A549 (cell line): ENCODE measurements around the gene NENF. TPM values are rescaled to one million over a fixed set of nuclear protein-coding genes. Genes with fewer than 3 reads are reported as not detected.

ENCODE experiments used
- ATAC-seq, 2 experiments: fragments of 200-7000 bp in 1 of 2; fragments of >200 bp in 1 of 2; cut with Nextera tagmentation in 1 of 2; cut with Tn5 transposase in 1 of 2; 3 replicates each; pipeline versions ENCODE4 v1.8.0 to v1.9.1; 2018 to 2020; ENCODE audit warnings: mild to moderate bottlenecking in 1 of 2, moderate library complexity in 1 of 2
- CTCF ChIA-PET: fragments of 300-600 bp; sonication (Branson Sonifier 250); formaldehyde crosslinking; extraction: SDS; loops from one replicate; lab custom pipeline; 2021; ENCODE audit warnings: antibody characterized with exemption, inconsistent platforms; lab: Yijun Ruan, JAX
- POLR2A ChIA-PET: fragments of 350-600 bp; formaldehyde crosslinking; extraction: SDS; loops from one replicate; lab custom pipeline; 2021; ENCODE audit warnings: antibody characterized with exemption, inconsistent platforms; lab: Yijun Ruan, JAX
- DNase-seq, 2 experiments: peaks; one replicate each; pipeline versions ENCODE4 v3.0.0 to v3.0.0-alpha.2; 2011 to 2016; ENCODE audit warnings: low read depth in 1 of 2, low spot score in 1 of 2
- FAIRE-seq: peaks from 2 replicates; lab custom pipeline; 2011; peaks lifted over from hg19 to GRCh38; lab: Jason Lieb, UNC
- H3K27ac ChIP-seq, 2 experiments: fragments of >200 bp; sonication (Bioruptor Twin); formaldehyde crosslinking; 3 replicates each; pipeline ENCODE4 v1.5.1; 2016 to 2017
- H3K4me1 ChIP-seq: fragments of >200 bp; sonication (Bioruptor Twin); formaldehyde crosslinking; 3 replicates; pipeline ENCODE4 v1.6.1; 2016
- H3K4me2 ChIP-seq: fragments of >200 bp; sonication (Bioruptor Twin); formaldehyde crosslinking; 3 replicates; pipeline ENCODE4 v1.6.1; 2016
- H3K4me3 ChIP-seq: fragments of >200 bp; sonication (Bioruptor Twin); formaldehyde crosslinking; 3 replicates; pipeline ENCODE4 v1.5.1; 2016
- H3K9me3 ChIP-seq: fragments of >200 bp; sonication (Bioruptor Twin); formaldehyde crosslinking; 3 replicates; pipeline ENCODE4 v1.6.1; 2016
- CBX2 ChIP-seq: fragments of 200-600 bp; sonication (generic); IDR thresholded peaks from 2 replicates; pipeline ENCODE4 v1.6.1; 2016; ENCODE audit warnings: low read depth, mild to moderate bottlenecking, borderline replicate concordance
- CBX8 ChIP-seq: fragments of 200-600 bp; sonication (generic); IDR thresholded peaks from 2 replicates; pipeline ENCODE4 v1.6.1; 2016
- CEBPB ChIP-seq, 2 experiments: fragments of >200 bp in 1 of 2; sonication (Bioruptor Twin) in 1 of 2; formaldehyde crosslinking in 1 of 2; IDR thresholded peaks; 2 replicates each; pipeline ENCODE4 v1.6.1; 2012 to 2016
- CHD4 ChIP-seq: fragments of 200-600 bp; sonication (generic); IDR thresholded peaks from 2 replicates; pipeline ENCODE4 v1.6.1; 2016; ENCODE audit warnings: antibody characterized with exemption, mild to moderate bottlenecking, borderline replicate concordance
- EP300 ChIP-seq, 2 experiments: fragments of >200 bp; sonication (Bioruptor Twin); formaldehyde crosslinking; IDR thresholded peaks; 2 replicates in 1 of 2; 3 replicates in 1 of 2; pipeline ENCODE4 v1.6.1; 2016 to 2017
- ESRRA ChIP-seq: fragments of 150-350 bp; IDR thresholded peaks from 2 replicates; pipeline ENCODE4 v1.6.1; 2014; ENCODE audit warnings: mild to moderate bottlenecking, low read length, borderline replicate concordance
- FOXS1 ChIP-seq: fragments of 250-450 bp; sonication (Bioruptor Pico); IDR thresholded peaks from 2 replicates; pipeline ENCODE4 v1.5.0; 2020; ENCODE audit warnings: mild to moderate bottlenecking, moderate library complexity
- GATA3 ChIP-seq: IDR thresholded peaks from 2 replicates; pipeline ENCODE4 v1.6.1; 2012; ENCODE audit warnings: borderline replicate concordance
- HOXB13 ChIP-seq: fragments of 250-450 bp; sonication (Bioruptor Pico); IDR thresholded peaks from 2 replicates; pipeline ENCODE4 v1.5.0; 2020; ENCODE audit warnings: low read depth, mild to moderate bottlenecking, moderate library complexity
- HOXB5 ChIP-seq: fragments of 250-450 bp; sonication (Bioruptor Pico); IDR thresholded peaks from 2 replicates; pipeline ENCODE4 v1.5.0; 2020; ENCODE audit warnings: mild to moderate bottlenecking, moderate library complexity
- JUN ChIP-seq, 2 experiments: fragments of >200 bp; sonication (Bioruptor Twin); formaldehyde crosslinking; IDR thresholded peaks; 2 replicates in 1 of 2; 3 replicates in 1 of 2; pipeline ENCODE4 v1.6.1; 2016 to 2017
- JUNB ChIP-seq: fragments of >200 bp; sonication (Bioruptor Twin); formaldehyde crosslinking; IDR thresholded peaks from 2 replicates; pipeline ENCODE4 v1.6.1; 2016
- KDM5A ChIP-seq: fragments of 200-600 bp; sonication (generic); IDR thresholded peaks from 2 replicates; pipeline ENCODE4 v1.6.1; 2016; ENCODE audit warnings: antibody characterized with exemption, mild to moderate bottlenecking
- MAZ ChIP-seq: fragments of 150-350 bp; IDR thresholded peaks from 2 replicates; pipeline ENCODE4 v1.6.1; 2014; ENCODE audit warnings: antibody characterized with exemption, low read depth, low read length, borderline replicate concordance
- MYC ChIP-seq: IDR thresholded peaks from 2 replicates; pipeline ENCODE4 v1.6.1; 2012; ENCODE audit warnings: mild to moderate bottlenecking, inconsistent platforms, low read length, improper control_type of control experiment, borderline replicate concordance
- NFE2L2 ChIP-seq: fragments of 150-350 bp; conservative IDR thresholded peaks from 2 replicates; pipeline ENCODE4 v1.6.1; 2014; ENCODE audit warnings: low read length
- NPAS2 ChIP-seq: fragments of 250-450 bp; sonication (Bioruptor Pico); IDR thresholded peaks from 2 replicates; pipeline ENCODE4 v1.8.0; 2022; ENCODE audit warnings: mild to moderate bottlenecking, moderate library complexity, borderline replicate concordance
- PHF8 ChIP-seq: fragments of 200-600 bp; sonication (generic); IDR thresholded peaks from 2 replicates; pipeline ENCODE4 v1.6.1; 2016; ENCODE audit warnings: low read depth, mild to moderate bottlenecking, antibody characterized with exemption, moderate library complexity, borderline replicate concordance
- POLR2AphosphoS2 ChIP-seq: conservative IDR thresholded peaks from 2 replicates; pipeline ENCODE4 v1.6.1; 2012; ENCODE audit warnings: low read length, improper control_type of control experiment, inconsistent platforms
- RCOR1 ChIP-seq: fragments of 150-350 bp; IDR thresholded peaks from 2 replicates; pipeline ENCODE4 v1.6.1; 2014; ENCODE audit warnings: antibody characterized with exemption, low read length, low read depth
- SREBF2 ChIP-seq: fragments of 450-650 bp; IDR thresholded peaks from 2 replicates; pipeline ENCODE4 v1.6.1; 2014; ENCODE audit warnings: mild to moderate bottlenecking, moderate library complexity
- TP53 ChIP-seq: fragments of 250-450 bp; sonication (Bioruptor Pico); IDR thresholded peaks from 2 replicates; pipeline ENCODE4 v1.5.0; 2021; ENCODE audit warnings: mild to moderate bottlenecking, moderate library complexity
- ZC3H11A ChIP-seq: fragments of 450-650 bp; IDR thresholded peaks from 2 replicates; pipeline ENCODE4 v1.6.1; 2014; ENCODE audit warnings: antibody characterized with exemption, mild to moderate bottlenecking
- ZNF302 ChIP-seq: fragments of 250-450 bp; sonication (Bioruptor Pico); IDR thresholded peaks from 2 replicates; pipeline ENCODE4 v1.9.0; 2021; ENCODE audit warnings: inconsistent platforms, mild to moderate bottlenecking, moderate library complexity
- WGBS: methylation state at CpG from one replicate; pipeline ENCODE4 v1.1.6; 2017; ENCODE audit errors: missing lambda C conversion rate; 5-methylcytosine and 5-hydroxymethylcytosine counted together
- polyA minus RNA-seq: library from RNA; depleted of rRNA, polyadenylated mRNA; stranded (reverse); fragments of >200 nt; gene quantifications from 2 replicates; pipeline ENCODE4 v1.2.3, GENCODE V29; 2011; rRNA and poly(A)+ RNA removed
- polyA plus RNA-seq, 4 experiments: library from polyadenylated mRNA; depleted of rRNA in 3 of 4; stranded (reverse); fragments of >200 nt; fragmentation: RNase III in 1 of 4; extraction: RNeasy Plus Mini Kit Qiagen cat#74134 plus additional on column Dnase treatment in 1 of 4; gene quantifications; 2 replicates in 3 of 4; 3 replicates in 1 of 4; pipeline ENCODE4 v1.2.3, GENCODE V29; 2011 to 2017
- TF ChIP-seq, protein P1 (sequence below): fragments of >200 bp; sonication (Bioruptor Twin); formaldehyde crosslinking; IDR thresholded peaks from 2 replicates; pipeline ENCODE4 v1.6.1; 2016
- TF ChIP-seq, protein P2 (sequence below): fragments of 450-650 bp; IDR thresholded peaks from 2 replicates; pipeline ENCODE4 v1.6.1; 2014; ENCODE audit warnings: antibody characterized with exemption
- TF ChIP-seq, protein P3 (sequence below): fragments of >200 bp; sonication (Bioruptor Twin); formaldehyde crosslinking; IDR thresholded peaks from 3 replicates; pipeline ENCODE4 v1.6.1; 2016
- TF ChIP-seq, protein P4 (sequence below): IDR thresholded peaks from 2 replicates; pipeline ENCODE4 v1.6.1; 2012; ENCODE audit warnings: low read depth, borderline replicate concordance
- TF ChIP-seq, protein P5 (sequence below): fragments of 250-450 bp; sonication (Bioruptor Pico); IDR thresholded peaks from 2 replicates; pipeline ENCODE4 v1.5.0; 2021; ENCODE audit warnings: mild to moderate bottlenecking, moderate library complexity, borderline replicate concordance
- TF ChIP-seq, protein P6 (sequence below): fragments of 250-450 bp; sonication (Bioruptor Pico); IDR thresholded peaks from 2 replicates; pipeline ENCODE4 v1.5.0; 2020; ENCODE audit warnings: low read depth, mild to moderate bottlenecking, moderate library complexity
- TF ChIP-seq, protein P7 (sequence below): IDR thresholded peaks from 2 replicates; pipeline ENCODE4 v1.6.1; 2012
- TF ChIP-seq, protein P8 (sequence below): IDR thresholded peaks from 2 replicates; pipeline ENCODE4 v1.6.1; 2012

Gene NENF
- polyA plus RNA-seq (2011; rRNA removed) (83.9 and 90.5 TPM in 2 replicates), polyA plus RNA-seq (2017; fragmentation: RNase III; extraction: RNeasy Plus Mini Kit Qiagen cat#74134 plus additional on column Dnase treatment) (50.8 to 56.4 TPM (median 55.3 TPM) in 3 replicates), polyA minus RNA-seq (21.9 and 29.3 TPM in 2 replicates)
- 98.4 and 99.7 TPM in 2 replicates for polyA plus RNA-seq (2012; cell fraction: cytosol; rRNA removed)
- polyA plus RNA-seq (2012; cell fraction: nucleus; rRNA removed) = 30.7 and 43.2 TPM in 2 replicates

DNA sequence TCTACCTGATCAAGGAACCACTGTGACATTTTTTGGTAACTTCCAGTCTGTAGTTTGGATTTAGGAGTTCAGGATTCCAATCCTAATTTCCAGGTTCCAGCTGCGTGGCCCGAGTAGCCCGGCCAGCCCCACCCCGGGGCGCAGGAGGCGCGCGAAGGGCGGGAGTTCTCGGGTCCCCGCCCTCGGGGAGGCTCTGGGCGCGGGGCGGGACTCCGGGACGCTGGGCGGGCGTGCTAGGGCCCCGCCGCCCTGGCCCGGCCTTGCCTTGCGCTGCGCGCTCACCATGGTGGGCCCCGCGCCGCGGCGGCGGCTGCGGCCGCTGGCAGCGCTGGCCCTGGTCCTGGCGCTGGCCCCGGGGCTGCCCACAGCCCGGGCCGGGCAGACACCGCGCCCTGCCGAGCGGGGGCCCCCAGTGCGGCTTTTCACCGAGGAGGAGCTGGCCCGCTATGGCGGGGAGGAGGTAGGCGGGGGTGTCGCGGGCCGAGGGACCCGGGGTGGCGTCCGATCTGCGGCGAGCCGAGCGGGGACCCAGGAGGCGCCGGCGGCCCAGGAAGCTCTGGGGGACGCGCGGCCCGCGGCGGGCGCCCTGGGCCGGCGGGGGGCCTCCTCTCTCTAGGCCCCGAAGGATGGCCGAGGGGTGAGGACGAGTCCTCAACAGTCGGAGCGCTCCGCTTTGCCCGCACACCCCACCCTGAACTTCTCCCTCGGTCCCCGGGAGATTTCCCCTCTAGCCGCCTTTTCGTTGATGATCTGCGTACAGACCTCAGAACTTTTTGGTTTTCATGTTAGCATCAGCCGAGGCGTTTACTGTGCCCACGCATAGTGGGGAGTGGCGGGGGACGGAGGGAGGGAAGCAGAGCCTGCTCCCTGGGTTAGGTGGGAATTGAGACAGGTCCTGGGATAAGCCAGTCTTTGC, at the start of gene NENF:
Gene NENF, plus strand, starts transcription at position 260 of the 916 bp plus-strand sequence. Its CDS starts 24 bp downstream, at position 284.
- ChIA-PET CTCF (interaction anchor here (0.7 to 7.2 kb wide), 4 partner anchors 9 to 362 kb away, joined by 3 to 46 read pairs (median 4); no protein-coding TSS in a partner anchor), POLR2A (interaction anchor here (0.8 to 1.0 kb wide), 2 partner anchors 18 to 752 kb away, joined by 3 to 4 read pairs; partner anchors contain the start of gene PACC1)
- peak within 1 kb of the TSS; percentile 89 for H3K4me2 ChIP-seq
- TF ChIP-seq POLR2AphosphoS2 = no peak
- no peak for TF ChIP-seq CBX2
- TF ChIP-seq EP300 (IDR thresholded peaks at IDR 0.05) = no peak
- TF ChIP-seq HOXB13 (CRISPR knock-in tag) = no peak
- TF ChIP-seq GATA3 = no peak
- TF ChIP-seq CEBPB (IDR thresholded peaks at IDR 0.05) = no peak
- TF ChIP-seq, protein P1, sequence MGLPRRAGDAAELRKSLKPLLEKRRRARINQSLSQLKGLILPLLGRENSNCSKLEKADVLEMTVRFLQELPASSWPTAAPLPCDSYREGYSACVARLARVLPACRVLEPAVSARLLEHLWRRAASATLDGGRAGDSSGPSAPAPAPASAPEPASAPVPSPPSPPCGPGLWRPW = no peak
- no peak for TF ChIP-seq MAZ
- peak; percentile 51; the same call in 1 of the 2 replicates for TF ChIP-seq TP53 (CRISPR knock-in tag)
- TF ChIP-seq, protein P2, sequence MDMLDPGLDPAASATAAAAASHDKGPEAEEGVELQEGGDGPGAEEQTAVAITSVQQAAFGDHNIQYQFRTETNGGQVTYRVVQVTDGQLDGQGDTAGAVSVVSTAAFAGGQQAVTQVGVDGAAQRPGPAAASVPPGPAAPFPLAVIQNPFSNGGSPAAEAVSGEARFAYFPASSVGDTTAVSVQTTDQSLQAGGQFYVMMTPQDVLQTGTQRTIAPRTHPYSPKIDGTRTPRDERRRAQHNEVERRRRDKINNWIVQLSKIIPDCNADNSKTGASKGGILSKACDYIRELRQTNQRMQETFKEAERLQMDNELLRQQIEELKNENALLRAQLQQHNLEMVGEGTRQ = no peak
- no peak for TF ChIP-seq JUNB
- TF ChIP-seq HOXB5 (CRISPR knock-in tag) = 0 out of 2 replicates have a peak, but pooled peaks have one; percentile 60
- TF ChIP-seq, protein P3, sequence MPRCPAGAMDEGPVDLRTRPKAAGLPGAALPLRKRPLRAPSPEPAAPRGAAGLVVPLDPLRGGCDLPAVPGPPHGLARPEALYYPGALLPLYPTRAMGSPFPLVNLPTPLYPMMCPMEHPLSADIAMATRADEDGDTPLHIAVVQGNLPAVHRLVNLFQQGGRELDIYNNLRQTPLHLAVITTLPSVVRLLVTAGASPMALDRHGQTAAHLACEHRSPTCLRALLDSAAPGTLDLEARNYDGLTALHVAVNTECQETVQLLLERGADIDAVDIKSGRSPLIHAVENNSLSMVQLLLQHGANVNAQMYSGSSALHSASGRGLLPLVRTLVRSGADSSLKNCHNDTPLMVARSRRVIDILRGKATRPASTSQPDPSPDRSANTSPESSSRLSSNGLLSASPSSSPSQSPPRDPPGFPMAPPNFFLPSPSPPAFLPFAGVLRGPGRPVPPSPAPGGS = peak; percentile 82; the same call in 1 of the 3 replicates
- no peak for TF ChIP-seq ESRRA
- TF ChIP-seq SREBF2 = no peak
- TF ChIP-seq FOXS1 = no peak
- peak in 1 of 2 experiments; percentile 70; a peak in 2 of 5 replicates for TF ChIP-seq JUN (IDR thresholded peaks at IDR 0.05)
- peak; percentile 22; the same call in 1 of the 2 replicates for TF ChIP-seq PHF8
- TF ChIP-seq, protein P4, sequence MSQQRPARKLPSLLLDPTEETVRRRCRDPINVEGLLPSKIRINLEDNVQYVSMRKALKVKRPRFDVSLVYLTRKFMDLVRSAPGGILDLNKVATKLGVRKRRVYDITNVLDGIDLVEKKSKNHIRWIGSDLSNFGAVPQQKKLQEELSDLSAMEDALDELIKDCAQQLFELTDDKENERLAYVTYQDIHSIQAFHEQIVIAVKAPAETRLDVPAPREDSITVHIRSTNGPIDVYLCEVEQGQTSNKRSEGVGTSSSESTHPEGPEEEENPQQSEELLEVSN = 0 out of 2 replicates have a peak, but pooled peaks have one; percentile 19
- TF ChIP-seq NFE2L2 = no peak
- TF ChIP-seq KDM5A = no peak
- TF ChIP-seq, protein P5, sequence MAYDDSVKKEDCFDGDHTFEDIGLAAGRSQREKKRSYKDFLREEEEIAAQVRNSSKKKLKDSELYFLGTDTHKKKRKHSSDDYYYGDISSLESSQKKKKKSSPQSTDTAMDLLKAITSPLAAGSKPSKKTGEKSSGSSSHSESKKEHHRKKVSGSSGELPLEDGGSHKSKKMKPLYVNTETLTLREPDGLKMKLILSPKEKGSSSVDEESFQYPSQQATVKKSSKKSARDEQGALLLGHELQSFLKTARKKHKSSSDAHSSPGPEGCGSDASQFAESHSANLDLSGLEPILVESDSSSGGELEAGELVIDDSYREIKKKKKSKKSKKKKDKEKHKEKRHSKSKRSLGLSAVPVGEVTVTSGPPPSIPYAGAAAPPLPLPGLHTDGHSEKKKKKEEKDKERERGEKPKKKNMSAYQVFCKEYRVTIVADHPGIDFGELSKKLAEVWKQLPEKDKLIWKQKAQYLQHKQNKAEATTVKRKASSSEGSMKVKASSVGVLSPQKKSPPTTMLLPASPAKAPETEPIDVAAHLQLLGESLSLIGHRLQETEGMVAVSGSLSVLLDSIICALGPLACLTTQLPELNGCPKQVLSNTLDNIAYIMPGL (CRISPR knock-in tag) = no peak
- TF ChIP-seq, protein P6, sequence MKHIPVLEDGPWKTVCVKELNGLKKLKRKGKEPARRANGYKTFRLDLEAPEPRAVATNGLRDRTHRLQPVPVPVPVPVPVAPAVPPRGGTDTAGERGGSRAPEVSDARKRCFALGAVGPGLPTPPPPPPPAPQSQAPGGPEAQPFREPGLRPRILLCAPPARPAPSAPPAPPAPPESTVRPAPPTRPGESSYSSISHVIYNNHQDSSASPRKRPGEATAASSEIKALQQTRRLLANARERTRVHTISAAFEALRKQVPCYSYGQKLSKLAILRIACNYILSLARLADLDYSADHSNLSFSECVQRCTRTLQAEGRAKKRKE (CRISPR knock-in tag) = no peak
- no peak for TF ChIP-seq ZNF302 (CRISPR knock-in tag)
- no peak for TF ChIP-seq MYC
- TF ChIP-seq, protein P7, sequence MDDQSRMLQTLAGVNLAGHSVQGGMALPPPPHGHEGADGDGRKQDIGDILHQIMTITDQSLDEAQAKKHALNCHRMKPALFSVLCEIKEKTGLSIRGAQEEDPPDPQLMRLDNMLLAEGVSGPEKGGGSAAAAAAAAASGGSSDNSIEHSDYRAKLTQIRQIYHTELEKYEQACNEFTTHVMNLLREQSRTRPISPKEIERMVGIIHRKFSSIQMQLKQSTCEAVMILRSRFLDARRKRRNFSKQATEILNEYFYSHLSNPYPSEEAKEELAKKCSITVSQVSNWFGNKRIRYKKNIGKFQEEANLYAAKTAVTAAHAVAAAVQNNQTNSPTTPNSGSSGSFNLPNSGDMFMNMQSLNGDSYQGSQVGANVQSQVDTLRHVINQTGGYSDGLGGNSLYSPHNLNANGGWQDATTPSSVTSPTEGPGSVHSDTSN = no peak
- no peak for TF ChIP-seq ZC3H11A
- TF ChIP-seq RCOR1 = no peak
- TF ChIP-seq CHD4 = no peak
- TF ChIP-seq, protein P8, sequence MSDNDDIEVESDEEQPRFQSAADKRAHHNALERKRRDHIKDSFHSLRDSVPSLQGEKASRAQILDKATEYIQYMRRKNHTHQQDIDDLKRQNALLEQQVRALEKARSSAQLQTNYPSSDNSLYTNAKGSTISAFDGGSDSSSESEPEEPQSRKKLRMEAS = peak; percentile 29; the same call in 1 of the 2 replicates
- TF ChIP-seq CBX8 = no peak
- TF ChIP-seq NPAS2 = no peak

More for the DNA sequence above, at the start of gene NENF:
- Histone ChIP-seq H3K4me1 (peaks cover 23% of the 10 kb centered on the region), H3K27ac (peak within 1 kb of the TSS; percentile 82 to 98), H3K9me3 (no peaks in the 10 kb centered on the region), H3K4me3 (peak within 1 kb of the TSS; percentile 71)
- peak; percentile 98 to 99 for ATAC-seq
- WGBS = 5% methylated on average over 25 of the region's 86 CpGs
- no peak for FAIRE-seq
- DNase-seq = peak; percentile 80 to 95
